NCI-H1436 treated with DMSO at 0.1 percent for 48 hours (cell line): ENCODE measurements around the gene LRRC49.
"Not testable (repeated sequence)": the region's sequence is repeated elsewhere in the genome, so short reads cannot be mapped to it uniquely, and the experiment has no call there.

Experiments
- DNase-seq: peaks from one replicate; lab custom pipeline; 2025; lab: John Stamatoyannopoulos, UW

The LRRC49 gene

DNA sequence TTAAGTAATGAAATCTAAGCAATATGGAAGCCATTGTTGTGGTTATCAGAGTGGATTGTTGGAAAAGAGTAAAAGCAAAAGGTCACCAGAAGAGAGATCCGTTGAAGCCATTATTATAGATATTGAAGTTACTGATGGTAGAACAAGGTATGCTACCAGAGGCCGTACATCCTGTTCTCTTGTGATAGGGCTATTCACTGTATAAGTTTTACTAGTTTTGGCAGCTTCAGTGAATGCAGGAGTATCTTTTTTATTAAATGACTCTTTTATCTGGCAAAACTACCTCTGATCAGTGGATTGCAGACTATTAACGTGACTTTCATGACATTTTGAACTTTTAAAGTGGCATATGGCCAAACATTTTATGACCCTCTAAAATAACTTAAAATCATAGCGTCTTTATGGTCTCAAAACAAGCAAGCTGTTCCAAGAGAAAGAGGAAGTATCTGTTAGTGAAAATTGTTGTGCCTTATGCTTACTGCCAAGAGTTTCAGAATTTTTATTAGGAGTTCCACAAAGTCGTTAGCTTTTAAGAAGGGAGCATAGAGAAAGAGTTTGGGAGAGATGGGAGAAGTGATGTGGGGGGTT, 102.9 kb downstream of the LRRC49 start:
- no peak for DNase-seq

DNA sequence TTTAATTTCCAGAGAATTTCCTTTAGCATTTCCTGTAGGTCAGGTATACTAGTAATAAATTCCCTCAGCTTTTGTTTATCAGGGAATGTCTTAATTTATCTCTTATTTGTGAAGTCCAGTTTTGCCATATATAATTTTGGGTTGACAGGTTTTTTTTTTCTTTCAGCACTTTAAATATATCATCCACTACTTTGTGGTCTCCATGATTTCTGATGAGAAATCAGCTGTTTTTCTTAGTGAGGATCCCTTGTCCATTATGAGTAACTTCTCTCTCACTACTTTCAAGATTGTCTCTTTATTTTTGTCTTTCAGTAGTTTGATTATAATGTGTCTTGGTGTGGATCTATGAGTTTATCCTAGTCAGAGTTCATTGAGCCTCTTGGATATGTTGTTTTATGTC, 105.7 kb downstream of the LRRC49 start:
- DNase-seq: no peak

GRCh38 chr15:71002316-71002715, 109.7 kb downstream of the LRRC49 start:
- DNase-seq: no peak

GRCh38 chr15:71003319-71003718, 110.7 kb downstream of the LRRC49 start:
- no peak for DNase-seq

GRCh38 chr15:71004506-71004905, 111.9 kb downstream of the LRRC49 start:
- DNase-seq: not testable (repeated sequence)

- DNase-seq: no peak
Observed at GRCh38 chr15:71005895-71006294, 113.3 kb downstream of the LRRC49 start.

DNA sequence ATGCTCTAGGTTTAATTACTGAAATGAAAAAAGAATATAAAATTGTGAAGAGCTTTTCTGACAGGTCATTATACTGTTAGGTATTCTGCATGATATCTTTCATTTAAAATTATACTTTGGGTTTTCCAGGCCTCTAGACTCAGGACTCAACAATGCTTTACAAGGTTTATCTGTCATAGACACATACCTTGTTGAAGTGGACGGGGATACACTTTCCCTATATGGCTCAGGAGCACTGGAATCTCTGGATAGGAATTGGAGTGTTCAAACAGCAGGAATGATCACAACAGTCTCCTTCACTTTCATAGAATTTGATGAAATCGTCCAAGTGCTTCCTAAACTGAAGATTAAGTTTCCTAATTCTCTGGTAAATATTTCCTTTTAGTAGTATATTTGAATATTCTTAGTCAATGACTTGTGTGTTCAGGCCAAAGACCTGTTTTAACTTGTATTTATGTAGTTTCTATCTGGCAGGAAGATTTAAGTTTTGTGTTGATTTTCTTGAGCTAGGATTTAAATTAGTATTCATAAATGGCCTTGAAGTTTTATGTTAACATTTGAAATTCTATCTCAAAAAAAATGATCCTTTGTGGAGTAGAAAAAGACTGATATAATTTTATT, 115.7 kb downstream of the LRRC49 start:
- no peak for DNase-seq

- no peak for DNase-seq
Observed at GRCh38 chr15:71010472-71010871, 117.8 kb downstream of the LRRC49 start.

DNA sequence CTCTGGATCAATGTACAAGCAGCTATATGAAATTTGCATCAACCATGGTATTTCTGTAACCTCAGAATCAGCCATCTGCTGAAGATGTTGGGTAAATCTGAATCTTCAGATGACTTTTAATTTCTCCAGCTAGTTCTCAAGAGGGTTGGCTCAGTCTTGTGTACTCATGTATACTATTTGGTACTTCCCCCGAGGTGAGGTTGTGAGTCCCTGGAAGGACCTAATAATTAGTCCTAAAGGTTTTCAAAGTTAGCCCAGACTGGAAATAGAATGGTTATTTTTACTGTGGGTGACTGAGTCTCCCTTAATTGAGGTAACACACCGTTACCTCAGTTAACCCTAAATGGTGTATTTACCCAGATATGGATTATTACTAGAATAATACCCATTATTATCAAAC, 118.4 kb downstream of the LRRC49 start:
- DNase-seq: no peak

- no peak for DNase-seq
Observed at GRCh38 chr15:71011503-71012155, 119.0 kb downstream of the LRRC49 start.

- DNase-seq: no peak
Observed at GRCh38 chr15:71013446-71013845, 120.8 kb downstream of the LRRC49 start.

DNA sequence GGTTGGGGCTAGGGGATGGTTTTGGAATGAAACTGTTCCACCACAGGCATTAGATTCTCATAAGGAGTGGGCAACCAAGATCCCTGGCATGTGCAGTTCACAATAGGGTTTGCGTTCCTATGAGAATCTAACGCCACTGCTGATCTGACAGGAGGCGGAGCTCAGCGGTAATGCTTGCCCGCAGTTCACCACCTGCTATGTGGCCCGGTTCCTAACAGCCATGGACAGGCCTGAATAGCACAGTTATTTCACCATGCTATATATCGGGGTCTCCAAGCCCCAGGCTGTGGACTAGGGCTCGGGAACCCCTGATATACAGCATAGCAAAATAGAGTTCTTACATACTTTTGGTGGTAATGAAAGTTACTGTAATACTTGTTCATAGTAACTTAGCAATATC, 122.7 kb downstream of the LRRC49 start:
- DNase-seq: no peak

DNA sequence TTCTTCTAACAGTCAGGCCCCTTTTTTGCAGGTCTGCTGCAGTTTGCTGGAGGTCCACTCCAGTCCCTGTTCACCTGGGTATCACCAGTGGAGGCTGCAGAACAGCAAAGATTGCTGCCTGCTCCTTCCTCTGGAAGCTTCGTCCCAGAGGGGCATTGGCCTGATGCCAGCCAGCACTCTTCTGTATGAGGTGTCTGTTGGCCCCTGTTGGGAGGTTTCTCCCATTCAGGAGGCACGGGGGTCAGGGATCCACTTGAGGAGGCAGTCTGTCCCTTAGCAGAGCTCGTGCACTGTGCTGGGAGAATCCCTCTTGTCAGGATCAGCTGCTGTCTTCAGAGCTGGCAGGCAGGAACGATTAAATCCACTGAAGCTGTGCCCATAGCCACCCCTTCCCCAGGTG, 138.6 kb downstream of the LRRC49 start:
- DNase-seq: not testable (repeated sequence)

DNA sequence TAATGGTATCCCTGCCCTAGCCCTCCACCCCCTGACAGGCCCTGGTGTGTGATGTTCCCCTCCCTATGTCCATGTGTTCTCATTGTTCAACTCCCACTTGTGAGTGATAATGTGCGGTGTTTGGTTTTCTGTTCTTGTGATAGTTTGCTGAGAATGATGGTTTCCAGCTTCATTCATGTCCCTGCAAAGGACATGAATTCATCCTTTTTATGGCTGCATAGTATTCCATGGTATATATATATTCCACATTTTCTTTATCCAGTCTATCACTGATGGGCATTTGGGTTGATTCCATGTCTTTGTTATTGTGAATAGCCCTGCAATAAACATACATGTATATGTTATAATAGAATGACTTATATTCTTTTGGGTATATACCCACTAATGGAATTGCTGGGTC, 142.9 kb downstream of the LRRC49 start:
- not testable (repeated sequence) for DNase-seq

DNA sequence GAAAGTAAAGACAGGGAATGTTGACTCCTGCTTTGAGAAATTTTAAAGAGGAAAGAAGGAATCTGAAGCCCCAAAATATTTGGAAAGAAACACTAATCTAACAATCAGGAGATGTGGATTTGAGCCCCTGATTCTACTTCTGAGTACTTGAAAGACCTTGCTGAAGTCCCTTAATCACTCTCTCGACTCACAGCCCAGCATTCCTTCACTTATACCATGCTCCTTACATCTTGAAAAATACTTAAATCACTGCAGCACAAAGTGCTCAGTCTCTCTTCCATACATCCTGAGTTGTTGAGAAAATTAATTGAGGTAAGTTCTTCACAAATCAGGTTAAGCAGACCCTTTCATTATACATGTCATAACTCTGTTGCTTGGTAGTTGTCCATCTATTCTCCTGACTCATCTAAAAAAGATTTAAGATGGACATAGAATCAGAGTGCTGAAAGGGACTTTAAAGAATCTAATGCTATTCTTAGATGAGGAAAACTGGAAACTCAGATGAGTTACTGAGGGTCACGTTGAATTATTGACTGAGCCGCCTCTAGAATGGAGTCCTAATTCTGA, 149.8 kb downstream of the LRRC49 start:
- no peak for DNase-seq

DNA sequence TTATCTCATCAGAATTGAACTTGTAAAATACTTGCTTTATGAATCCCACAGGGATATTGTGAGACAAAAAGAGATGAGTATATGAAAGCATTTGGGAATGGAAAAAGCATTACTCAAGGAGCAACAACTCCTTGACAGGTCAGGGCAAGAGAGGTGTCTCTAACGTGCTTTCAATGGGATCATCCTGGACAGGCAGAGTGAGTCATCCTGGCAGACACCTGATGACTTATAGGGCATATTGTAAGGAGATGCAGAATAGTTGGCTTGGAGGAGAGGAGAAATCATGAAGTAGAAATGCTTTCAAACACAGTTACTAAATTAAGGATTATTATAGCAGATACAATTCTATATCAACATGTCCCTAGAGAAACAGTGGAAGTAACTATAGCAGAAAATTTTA, 150.7 kb downstream of the LRRC49 start:
- DNase-seq: no peak

- DNase-seq: no peak
Observed at GRCh38 chr15:71044006-71044405, 151.4 kb downstream of the LRRC49 start.

DNA sequence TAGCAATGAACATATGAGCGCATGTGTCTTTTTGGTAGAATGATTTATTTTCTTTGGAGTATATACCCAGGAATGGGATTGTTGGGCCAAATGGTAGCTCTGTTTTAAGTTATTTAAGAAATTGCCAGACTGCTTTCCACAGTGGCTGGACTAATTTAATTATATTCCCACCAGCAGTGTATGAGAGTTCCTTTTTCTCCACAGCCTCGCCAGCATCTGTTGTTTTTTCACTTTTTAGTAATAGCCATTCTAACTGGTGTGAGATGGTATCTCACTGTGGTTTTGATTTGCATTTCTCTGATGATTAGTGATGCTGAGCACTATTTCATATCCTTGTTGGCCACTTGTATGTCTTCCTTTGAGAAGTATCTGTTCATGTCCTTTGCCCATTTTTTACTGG, 153.5 kb downstream of the LRRC49 start:
- DNase-seq: not testable (repeated sequence)

DNA sequence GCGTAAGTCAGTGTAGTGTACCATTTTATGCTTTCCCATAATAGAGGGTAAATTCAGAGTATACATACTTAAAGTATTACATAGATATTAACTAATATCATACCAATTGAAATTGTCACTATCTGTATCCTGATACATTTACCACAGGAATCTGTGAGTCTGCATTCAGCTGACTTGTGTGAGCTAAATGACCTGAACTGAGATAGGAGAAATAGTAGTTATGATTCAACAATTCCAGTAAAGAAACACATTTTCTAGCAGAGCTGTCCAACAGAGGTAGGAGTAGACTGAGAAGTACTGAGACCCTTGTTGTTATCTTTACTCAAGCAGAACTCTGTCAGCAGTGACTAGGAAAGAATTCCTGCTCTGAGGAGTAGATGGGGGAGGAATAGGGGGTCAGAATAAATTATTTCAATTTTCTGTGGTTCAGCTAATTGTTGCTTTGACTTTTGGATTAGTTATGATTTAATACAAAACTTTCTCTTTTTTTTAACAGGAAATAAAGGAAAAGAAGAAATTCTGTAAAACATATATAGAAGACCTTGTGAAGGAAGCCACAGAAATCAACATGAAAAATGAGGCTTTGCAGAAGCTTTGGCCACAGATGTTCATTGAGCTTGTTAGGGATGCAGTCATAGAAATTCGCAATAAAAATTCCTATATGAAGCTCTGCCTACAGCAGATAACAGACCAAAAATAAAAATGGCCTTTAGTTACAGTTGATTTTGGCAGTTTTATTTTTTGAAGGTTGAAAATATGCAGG, 156.5 kb downstream of the LRRC49 start:
- no peak for DNase-seq

GRCh38 chr15:71049706-71050422, 157.2 kb downstream of the LRRC49 start:
- DNase-seq: no peak

DNA sequence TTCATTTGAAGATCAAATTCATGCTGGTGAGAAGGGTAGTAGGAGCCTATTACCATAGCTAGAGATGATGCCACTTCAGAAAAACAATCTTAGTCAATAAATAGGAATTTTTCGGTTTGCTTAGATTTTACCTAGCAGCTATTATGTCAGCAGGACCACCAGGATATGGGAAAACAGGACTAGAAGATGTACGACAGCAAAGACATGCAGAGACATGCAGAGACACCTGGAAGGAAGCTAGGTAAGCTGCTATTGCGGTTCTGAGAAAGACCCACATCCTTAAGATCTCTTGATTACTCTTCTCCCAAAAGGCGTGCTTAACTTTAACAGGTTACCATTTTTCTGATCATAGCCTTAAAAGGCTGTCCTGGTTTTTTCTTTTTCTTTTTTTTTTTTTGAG, 157.8 kb downstream of the LRRC49 start:
- DNase-seq: no peak

DNA sequence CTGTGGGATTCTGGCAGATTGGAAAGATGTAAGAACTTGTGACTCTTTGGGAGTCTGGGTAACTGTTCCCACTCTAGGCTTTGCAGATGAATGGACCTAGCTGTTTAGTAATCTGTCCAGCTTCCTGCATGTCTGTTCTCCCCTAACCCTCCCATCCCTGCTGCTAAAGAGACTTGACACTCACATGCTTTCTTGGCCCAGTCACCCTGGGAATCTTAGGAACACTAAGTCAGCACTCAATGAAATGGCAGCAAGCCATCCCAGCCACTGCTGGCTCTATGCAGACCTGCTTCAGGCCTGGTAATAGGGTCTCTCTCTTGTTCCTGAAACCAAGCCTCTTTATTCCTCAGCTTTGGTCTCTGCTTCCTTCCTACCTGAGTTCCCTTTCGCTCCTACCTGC, 158.9 kb downstream of the LRRC49 start:
- DNase-seq: no peak
